ENCODE data around the gene CEP135.
"Not testable (repeated sequence)": the region's sequence is repeated elsewhere in the genome, so short reads cannot be mapped to it uniquely, and the experiment has no call there.

Gene CEP135

DNA sequence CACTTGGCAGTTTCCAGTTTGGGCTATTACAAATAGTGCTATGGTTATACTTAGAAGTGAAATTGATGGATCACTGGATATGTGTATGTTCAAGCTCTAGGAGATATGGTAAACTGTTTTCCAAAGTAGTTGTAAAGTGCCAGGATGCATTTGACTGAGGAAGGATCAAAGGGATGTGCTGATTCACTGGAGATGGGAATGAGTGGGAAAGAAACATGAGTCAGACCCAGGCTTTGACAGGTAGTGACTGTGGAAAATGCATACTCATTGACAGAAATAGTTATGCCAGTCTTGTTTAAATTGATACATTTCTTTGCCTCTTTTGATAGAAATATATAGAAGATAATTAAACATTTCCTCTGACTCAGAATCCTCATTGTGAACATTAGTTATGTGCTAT, 77.9 kb downstream of the CEP135 start:
- DNase-seq: no peak

DNA sequence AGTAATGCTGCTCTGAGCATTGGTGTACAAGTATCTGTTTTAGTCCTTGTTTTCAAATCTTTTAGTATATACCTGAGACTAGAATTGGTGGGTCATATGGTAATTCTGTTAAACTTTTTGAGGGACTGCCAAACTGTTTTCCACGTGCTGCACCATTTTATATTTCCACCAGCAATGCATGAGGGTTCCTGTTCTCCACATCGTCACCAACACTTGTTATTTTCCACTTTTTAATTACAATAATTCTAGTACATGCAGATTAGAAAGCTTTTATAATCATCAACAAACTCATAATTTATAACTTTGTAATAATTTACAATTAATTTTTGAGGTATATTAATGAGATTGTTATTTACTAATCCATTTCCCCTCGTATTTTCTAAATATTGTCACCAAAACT, 79.4 kb downstream of the CEP135 start:
- DNase-seq: no peak

DNA sequence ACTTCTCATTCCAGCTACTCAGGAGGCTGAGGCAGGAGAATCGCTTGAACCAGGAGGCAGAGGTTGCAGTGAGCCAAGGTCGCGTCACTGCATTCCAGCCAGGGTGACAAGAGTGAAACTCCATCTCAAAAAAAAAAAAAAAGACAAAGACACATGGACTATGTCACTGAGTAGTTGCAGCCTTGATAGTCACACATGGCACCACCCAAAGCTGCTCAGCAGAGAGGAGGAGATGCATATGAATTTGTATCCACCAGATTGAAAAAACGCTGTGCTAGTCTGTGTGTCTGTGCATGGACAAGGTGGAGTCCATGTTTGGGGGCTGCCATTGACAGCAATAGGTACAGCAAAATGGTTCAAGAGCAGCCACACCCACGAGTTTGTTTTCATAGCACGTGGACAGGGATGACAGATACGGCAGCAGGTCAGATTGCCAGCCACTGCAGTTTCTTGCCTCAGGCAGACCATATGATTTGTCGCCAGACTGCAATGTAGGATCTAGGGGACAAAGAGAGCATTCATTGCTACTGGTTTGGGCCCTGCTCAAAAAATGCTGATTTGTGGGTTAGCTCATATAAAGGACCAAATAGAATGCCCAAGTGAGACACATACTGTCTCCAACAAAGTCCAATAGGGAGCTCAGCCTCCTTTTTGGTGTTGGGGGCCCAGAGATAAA, 89.9 kb downstream of the CEP135 start:
- no peak for DNase-seq

DNA sequence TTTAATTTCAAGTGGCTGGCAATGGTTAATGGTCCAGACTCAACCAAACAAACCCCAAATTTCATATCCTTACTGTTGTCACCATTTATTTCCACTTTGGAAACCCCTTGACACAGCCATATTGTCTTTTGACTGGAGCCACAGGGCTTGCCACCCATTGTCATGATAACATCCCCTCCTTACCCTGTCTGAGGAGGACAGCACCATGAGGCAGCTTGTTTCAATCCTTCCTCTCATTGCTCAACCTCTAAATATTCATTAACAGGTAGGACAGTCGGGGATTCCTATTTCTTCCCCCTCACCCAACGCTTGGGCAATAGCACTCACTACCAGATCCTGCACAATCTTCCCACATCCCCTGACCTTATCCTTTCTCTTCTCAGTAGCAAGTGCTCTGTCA, 92.1 kb downstream of the CEP135 start:
- no peak for DNase-seq

DNA sequence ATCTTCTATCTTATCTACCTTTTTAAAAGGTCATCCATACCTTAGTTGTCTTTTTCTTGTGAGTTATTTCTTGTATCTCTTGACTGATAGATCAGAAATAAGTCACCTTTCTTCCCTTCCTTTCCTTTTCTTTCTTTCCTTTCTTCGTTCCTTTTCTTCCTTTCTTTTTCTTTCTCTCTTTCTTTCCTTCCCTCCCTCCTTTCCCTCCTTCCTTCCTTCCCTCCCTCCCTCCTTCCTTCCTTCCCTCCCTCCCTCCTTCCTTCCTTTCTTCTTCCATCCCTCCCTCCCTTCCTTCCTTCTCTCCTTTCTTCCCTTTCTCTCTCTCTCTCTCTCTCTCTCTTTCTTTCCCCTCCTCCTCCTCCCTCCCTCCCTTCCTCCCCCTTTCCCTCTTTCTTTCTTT, 93.5 kb downstream of the CEP135 start:
- DNase-seq: no peak

DNA sequence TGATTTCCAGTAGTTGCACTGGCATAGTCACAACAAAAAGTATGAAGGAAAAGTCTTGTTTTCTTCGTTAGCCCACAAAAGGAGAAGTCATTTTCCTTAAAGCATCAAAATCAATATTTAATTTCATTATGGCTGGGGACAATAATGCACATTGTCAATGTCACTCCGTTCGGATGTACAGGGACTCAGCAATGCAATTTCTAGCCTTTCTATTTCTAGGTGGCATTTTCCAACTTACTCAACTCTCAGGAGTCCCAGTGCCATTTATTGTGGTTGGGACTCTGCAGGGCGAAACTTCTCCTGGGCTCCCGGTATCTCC, 99.6 kb downstream of the CEP135 start:
- no peak for DNase-seq

DNA sequence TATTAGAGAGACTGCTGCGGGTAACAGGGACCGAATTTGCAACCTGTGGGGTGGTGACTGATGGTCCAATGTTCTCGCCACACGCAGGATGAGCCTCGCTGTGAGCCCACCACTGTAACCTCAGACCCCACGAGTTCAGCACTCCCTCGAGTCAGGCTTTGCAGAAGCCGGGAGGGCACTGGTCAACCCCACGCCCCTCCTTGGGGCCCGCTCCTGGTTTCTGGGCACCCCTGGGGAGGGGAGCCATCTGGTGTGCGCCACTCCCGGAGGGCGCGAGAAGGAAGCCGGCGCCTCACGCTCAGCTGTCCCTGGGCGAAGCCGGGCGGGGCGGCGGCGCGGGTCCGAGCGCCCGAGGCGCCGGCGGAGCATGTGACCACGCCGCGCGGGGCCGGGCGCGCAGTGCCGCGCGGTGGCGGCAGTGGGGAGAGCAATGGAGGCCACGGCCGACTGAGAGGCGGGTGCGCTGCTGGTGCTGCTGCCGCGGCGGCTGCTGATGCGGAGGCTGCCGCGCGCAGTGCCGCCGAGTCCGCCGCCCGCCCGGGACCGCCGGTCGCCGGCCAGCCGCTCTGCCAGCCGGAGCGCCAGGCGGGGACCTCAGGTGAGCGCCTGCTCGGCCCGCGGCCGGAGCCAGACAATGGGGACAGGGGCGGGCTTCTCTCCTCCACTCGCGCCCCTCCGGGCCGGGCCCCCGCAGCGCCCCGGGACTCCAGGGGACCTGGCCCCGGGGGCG, 100.1 kb downstream of the CEP135 start:
- peak; percentile 16 for DNase-seq

DNA sequence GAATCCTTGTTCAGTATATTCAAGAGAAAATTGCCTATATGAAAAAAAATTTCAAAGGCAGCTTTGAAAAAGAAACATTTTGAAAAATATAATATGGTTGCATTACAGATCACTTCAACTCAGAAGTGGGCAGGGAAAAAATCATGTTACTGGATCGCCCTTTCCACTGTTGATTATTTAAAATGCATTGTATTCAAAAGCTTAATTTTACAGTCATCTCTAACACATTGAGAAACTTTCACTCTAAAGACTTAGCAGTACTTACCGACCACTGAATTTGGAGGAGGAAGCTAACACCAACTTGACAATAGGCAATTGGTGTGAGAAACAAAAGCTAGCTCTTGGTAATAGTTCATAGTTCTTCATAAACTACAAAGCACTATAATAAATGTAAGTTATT, 101.9 kb downstream of the CEP135 start:
- no peak for DNase-seq

DNA sequence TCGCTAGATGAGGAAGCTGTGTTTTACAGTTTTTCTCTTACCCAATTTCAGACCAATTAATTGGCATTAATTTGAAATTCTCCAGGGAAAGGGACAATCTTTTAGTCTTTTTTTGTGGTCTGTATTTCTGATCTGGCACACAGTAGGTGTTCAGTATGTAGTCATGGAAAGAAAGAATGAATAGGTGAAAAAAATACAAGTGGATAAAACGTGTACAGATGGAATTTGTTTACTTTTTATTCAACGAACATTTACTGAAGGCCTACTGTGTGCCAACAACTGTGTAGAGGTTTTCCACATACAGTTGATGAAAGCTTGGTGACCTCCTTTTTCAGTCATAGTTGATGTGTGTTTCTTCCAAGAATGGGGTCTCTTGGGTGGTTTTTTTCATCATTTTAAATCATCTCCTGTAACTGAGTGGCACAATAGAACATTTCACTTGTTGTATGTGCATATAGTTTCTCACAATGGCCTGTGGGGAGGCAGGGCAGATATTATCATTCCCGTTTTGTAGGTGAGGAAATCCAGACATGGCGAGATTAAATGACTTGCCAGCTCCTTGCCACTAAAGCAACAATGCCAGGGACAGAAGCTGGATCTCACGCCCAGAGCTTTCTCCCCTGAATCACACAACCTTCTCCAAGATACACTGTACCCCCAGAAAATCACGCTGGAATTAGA, 102.4 kb downstream of the CEP135 start:
- DNase-seq: no peak

DNA sequence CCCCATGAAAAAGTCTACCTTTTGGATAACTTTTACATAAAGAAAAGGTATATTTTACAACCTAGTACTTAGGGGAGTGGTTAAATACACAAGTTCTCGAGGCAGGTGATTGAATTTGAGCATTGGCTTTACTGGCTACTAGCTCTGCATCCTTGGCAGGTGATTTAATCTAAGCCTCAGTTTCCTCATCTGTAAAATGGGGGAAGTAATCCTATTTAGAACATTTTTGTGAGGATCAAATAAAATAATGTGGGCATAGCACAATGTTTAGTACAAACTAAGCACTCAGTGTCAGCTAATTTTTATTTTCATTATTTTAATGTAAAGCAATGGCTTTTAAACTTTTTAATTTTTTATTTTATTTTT, 102.9 kb downstream of the CEP135 start:
- no peak for DNase-seq

DNA sequence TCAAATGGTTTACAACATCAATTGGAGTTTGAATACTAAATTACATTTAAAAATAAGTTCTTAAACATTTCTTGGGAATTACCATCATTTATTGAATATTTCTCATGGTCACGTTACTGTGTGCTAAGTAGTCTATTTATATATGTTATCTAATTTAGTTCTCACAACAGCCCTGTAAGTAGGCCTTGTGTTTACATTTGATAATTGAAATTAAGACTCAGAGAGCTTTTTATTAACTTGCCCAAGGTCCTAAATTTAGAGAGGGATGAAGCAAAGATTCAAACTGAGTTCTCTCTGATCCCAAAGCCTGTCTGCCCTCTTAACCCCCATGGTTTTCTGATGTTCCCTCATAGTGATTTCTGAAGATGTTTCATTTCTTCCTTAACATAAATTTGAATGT, 103.7 kb downstream of the CEP135 start:
- no peak for DNase-seq

DNA sequence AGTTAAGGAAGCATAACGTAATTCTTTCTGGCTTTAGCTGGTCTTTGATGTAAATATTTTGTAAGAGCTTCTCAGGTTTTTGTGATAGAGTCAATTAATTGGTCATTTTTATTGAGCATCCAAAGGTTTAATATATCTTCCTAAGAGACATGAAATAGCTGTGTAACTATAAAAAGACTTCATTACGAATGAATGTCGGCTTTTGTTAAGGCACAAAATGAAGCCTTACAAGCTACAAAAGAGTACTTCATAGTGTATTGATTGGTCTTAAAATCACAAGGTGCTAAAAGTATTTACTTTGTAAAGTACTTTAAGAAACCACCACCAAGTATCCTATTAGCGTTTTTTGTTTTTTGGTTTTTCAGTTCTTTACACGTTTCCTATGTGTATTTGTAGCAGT, 104.2 kb downstream of the CEP135 start:
- no peak for DNase-seq

DNA sequence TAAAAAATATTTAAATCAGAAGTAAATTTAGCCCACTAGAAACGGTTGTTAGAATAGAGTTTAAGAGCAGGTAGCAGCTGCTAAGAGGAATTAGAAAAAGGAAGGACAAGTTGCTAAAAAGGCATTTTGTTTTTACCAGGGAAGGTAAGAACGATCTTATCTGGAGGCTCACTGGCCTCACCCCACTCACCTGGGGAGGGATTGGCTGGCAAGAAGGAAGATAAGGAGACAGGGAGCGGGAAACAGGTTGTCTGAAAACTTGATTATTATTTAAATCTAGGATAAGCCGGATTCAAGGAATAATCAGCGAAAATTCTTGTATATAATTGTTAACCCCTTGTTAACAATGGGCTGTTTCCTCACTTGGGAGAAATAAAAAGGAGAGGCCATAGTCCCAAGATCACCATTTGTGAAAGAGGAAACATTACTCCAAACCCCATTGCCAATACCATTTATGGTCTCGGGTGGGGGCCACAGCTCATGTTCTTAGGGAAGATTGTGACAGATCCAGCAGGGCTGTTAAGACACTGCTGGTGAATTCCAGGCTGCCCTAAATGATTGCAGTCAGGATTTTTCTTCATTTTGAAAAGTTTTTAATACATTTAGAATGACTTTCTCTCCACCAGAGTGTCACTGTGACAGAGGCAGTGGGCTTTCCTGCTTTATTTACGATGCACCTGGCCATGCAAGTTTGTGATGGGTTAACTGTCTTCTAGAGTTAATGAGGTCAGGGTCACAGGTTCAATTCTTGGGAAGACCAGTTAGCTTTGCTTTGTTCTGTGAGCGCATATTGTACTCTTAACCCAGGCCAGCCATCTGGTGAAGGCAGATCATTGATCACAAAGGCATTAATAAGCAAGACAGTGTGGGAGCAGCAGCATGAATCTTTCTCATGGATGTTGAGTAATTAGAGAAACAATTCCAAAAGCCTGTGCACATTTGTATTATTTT, 106.6 kb downstream of the CEP135 start:
- no peak for DNase-seq

DNA sequence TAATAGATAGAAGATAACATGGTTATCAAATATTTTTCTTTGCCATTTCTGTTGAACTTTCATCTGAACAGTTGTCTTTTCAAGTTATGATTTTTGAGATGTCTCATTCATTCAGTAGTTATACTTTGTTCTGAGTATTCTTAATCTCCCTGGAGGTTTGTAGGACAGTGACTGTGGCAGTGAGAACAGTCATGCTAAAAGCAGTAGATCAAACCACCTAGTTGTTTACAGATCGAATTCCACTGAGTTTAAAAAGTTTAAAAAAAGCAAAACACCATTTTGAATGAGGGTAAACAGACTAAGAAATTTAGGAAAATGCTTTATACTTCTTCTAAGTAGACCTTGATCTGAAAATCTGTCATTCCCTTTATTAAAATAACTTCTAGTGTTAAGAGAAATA, 107.2 kb downstream of the CEP135 start:
- no peak for DNase-seq

DNA sequence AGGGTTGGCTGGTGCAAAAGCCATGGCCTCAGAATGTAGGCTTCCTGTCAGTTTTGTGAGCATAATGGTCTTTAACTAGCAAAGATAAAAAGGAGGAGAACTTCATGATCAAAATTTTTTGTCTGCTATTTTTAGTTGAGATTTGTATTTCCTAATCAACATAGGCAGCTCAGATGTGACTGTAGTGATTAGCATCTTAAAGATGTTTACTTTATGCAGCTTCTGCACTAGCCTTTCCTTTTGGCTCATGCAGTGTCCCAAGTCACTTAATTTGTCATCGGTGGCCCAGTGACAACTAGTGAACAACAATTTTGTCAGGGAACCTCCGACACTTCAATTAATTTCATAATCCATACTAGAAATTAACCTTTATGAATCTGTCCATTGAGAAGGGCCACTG, 109.8 kb downstream of the CEP135 start:
- DNase-seq: no peak

DNA sequence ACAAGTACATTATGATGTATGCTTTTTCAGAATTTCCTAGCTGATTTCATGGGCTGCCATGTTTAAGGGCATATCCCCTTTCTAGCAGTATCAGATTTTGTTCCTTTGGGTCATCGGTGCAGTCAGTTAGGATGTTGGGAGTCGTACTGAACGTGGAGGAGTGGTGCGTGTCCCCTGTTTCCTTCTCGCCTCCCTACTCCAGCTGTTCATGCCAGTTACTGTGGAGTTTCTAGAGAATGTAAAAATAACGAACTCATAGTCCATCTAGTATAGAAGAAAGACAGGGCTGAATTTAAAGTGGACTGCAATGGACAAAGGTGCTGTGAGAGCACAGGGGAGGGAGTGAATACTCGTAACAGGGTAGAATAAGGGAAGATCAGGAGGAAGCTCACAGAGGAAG, 111.3 kb downstream of the CEP135 start:
- DNase-seq: no peak

DNA sequence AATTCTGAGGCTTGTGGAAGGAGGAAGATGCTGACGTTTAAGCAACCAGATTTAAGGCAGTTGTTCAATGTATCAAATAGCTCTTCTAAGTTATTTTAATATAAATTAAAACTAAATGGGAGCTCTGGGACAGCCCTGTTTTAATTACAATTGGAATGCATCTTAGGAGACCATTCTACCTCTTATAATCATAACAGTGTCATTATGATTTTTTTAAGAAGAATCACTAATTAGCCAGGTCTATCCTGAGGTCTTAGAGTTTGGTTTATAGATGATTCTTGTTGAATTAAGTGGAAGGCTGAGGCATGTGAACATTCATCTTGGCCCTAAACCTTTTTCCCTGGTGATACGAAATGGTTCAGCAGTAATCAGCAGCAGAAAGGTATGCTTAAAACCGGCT, 113.4 kb downstream of the CEP135 start:
- no peak for DNase-seq

DNA sequence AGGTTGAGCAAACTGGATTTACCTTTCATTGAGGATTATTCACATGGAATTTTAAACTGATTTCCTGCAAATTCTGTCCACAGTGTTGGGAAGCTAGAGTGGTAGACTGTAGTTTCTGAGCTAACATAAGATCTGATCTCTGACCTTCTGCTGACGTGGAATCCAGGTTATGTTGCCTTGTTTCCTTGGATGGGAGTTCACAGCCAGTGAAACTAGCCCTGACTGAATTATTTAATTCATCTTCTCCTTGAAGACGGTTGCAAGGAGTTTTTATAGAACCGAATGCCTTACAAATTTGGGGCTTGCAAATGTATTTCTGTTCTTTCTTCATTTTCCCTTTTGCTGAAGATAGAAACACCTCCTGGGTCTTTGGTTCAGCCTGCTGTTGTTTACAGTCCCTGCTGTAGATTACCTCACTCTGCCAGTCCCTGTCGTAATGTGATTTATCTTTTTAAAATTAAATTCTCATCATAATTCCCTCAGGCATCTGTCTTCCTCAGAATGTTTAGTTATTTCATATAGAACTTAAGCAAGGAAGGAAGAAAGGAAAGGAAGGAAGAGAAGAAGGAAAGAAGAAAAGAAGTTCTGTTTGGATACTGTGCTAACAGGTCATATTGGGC, 113.9 kb downstream of the CEP135 start:
- DNase-seq: no peak

DNA sequence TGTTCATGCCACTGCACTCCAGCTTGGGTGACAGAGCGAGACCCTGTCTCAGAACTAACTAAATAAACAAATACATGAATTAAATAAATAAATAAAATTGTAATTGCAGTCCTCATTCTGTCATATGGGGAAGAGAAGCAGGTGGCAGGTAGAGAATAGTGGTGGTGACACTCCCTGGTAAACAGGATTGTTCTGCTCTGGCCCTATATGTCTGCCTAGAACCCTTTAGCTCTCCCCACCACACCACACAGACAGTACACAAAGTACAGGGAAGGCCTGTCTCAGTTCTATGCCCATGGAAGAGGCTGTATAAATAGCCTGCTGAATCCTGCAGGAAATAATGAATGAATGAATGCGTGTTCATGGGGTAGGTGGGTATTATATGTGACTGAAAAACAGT, 117.7 kb downstream of the CEP135 start:
- DNase-seq: no peak

DNA sequence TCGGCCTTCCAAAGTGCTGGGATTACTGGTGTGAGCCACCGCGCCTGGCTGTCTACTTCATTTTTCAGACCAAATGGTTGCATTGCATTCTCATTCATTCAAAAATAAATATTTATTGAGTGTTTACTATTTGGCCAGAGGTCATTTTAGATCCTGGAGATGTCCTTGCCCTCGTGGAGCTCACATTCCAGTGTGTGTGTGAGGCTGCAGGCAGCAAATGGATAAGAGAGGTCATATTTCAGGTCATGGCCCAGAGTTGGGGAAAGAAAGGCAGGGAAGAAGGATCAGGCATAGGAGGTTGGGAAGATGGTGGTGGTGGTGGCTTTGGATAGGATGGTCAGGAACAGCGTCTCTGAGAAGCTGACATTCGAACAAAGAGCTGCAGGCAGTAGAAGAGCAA, 119.1 kb downstream of the CEP135 start:
- no peak for DNase-seq

DNA sequence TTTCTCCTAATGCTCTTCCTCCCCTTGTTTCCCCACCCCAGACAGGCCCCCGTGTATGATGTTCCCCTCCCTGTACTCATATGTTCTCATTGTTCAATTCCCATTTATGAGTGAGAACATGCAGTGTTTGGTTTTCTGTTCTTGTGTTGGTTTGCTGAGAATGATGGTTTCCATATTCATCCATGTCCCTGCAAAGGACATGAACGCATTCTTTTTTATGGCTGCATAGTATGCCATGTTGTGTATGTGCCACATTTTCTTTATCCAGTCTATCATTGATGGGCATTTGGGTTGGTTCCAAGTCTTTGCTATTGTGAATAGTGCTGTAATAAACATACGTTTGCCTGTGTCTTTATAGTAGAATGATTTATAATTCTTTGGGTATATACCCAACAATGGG, 124.0 kb downstream of the CEP135 start:
- not testable (repeated sequence) for DNase-seq

DNA sequence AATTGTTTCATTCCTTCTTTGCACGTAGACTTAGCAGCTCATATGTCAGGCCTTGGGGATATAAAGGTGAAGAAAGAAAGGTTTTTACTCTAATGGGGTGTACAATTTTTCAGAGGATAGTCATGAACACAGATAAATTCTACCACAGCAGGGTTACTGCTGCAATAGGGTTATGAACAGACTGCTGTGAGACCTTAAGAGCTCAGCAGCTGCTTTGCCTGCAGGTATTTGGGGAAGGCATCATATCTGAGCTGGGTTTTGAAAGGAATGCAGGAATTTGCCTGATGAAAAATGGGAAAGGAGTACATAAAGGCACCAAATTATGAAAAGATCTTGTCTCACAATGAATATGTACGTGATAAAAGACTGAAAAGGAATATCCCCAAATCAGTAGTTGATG, 128.9 kb downstream of the CEP135 start:
- no peak for DNase-seq

DNA sequence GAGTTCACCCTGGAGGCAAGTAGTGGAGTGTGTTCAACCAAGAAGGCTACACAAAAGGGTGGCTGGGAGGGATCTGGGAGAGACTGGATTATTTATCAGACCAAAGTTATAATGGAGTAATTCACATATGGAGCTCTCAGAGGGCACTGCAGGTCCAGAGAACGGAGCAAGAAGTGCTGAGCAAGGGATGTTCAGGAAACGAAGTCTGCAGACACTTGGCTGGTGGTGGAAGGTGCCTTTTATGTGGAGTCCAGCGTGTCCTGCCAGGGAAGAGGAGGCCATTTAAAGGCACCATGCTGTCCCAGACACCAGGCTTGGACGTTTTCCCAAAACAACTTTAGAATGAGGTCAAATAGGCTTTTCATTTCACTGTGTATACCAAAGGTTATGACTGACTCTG, 130.1 kb downstream of the CEP135 start:
- DNase-seq: no peak
